Epithelial cell of prostate (primary cell): ENCODE results near the gene STX12.

Experiments
- DNase-seq: peaks from one replicate; pipeline ENCODE4 v3.0.0-alpha.2; 2011; ENCODE audit warnings: low read depth, low spot score
- H3K27ac ChIP-seq: fragments of 450-650 bp; 2 replicates; pipeline ENCODE4 v1.5.1; 2017; ENCODE audit warnings: mild to moderate bottlenecking

The STX12 gene

DNA sequence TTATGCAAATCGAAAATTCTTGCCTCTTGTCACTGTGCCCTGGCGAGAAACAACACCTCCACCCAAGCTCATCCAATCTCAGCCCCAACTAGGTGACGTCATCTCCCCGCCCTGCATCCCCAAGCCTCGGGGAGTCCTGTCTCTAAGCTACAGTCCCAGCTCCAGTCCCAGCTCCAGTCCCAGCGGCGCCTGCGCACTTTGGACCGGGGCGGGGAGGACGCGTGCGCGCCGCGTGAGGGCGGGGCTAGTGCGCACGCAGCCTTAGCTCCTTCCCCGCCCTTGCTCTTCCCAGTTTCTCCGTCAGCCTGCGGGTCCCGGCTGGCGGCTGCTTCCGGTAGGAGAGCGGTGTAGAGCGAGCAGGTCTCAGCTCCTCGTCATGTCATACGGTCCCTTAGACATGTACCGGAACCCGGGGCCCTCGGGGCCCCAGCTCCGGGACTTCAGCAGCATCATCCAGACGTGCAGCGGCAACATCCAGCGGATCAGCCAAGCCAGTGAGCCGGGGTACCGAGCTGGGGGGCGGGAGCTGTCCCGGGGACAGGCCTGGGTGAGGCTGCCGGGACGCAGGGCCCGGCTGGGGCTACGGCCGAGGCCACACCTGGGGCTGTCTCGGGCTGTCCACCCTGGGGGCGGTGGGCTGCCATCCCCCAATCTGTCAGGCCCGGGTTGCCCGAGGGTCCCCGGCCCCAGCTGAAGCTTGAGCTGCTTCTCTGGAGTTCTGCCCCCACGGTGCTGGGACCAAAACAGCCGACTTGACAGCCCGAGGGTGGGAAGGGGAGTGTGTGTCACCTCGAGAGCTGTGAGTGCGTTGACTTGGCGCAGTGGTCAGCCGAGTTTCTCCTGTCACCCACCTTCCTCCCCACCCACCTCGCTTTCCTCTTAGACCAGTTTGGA is at the start of gene STX12:
STX12 (plus strand) TSS at position 288 of the 894 bp plus-strand sequence; CDS start at position 377, 89 bp downstream.
- peak; percentile 91 for DNase-seq
- peak within 1 kb of the TSS; percentile 81 for H3K27ac ChIP-seq

DNA sequence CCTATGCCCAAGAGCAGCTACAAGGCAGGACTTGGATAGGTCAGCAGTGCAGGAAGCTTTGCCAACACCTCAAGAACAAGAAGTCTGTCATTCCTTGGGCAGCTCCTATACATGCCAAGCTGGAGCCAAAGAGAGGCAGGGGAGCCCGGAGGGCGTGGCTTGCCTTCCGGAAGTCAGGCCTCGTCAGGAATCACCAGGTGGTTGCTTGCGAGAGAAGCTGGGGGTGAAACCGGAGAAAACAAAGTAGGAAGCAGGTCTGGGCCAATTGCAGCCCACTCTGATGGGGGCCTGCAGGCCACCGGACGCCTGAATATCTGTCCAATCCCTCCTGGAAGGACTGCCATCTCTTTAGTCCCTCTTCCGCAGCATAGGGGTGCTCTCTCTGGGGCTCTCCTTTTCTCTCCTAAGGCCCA is 48.1 kb upstream of the STX12 start:
- no peak for DNase-seq
- peak overlapping the region; percentile 47 for H3K27ac ChIP-seq

DNA sequence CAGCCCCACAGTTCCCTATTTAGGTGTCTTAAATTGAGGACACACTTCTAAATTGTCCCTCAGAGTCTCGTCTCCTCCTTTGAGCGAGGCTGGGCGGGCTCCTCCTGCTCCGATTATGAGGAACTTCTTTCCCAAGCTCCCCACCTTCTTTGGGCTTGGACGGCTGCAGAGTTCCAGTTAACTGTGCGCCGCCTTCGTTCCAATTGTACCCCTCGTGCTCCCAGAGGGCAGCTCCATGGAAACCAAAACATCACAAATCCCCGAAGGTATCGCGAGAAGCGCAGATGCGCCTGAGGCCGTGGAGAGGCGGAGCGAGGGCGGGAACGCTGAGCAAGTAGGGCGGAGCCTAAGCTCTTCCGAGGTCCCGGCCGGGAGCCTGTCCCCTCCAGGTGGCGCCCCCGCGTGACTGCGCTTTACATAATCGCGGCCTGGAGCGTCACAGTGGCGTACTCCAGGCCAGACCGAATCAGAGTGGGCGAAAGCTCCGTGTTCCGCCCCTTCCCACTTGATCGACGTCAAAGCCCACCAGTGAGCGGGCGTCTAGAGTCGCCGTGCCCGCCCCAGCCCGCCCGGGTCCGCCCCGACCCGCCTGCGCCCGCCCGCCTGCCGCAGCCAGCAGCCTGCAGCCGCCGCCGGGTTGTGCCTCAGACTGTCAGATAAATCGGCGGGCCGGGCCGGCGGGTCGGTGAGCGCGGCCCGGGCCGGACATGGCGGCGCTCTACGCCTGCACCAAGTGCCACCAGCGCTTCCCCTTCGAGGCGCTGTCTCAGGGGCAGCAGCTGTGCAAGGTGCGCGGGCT is 47.4 kb upstream of the STX12 start, which contains the start of gene FAM76A:
FAM76A (plus strand) TSS at position 588 of the 799 bp plus-strand sequence; CDS start at position 708, 120 bp downstream.
- peak; percentile 92 for DNase-seq
- H3K27ac ChIP-seq, result peak within 1 kb of the TSS; percentile 47

DNA sequence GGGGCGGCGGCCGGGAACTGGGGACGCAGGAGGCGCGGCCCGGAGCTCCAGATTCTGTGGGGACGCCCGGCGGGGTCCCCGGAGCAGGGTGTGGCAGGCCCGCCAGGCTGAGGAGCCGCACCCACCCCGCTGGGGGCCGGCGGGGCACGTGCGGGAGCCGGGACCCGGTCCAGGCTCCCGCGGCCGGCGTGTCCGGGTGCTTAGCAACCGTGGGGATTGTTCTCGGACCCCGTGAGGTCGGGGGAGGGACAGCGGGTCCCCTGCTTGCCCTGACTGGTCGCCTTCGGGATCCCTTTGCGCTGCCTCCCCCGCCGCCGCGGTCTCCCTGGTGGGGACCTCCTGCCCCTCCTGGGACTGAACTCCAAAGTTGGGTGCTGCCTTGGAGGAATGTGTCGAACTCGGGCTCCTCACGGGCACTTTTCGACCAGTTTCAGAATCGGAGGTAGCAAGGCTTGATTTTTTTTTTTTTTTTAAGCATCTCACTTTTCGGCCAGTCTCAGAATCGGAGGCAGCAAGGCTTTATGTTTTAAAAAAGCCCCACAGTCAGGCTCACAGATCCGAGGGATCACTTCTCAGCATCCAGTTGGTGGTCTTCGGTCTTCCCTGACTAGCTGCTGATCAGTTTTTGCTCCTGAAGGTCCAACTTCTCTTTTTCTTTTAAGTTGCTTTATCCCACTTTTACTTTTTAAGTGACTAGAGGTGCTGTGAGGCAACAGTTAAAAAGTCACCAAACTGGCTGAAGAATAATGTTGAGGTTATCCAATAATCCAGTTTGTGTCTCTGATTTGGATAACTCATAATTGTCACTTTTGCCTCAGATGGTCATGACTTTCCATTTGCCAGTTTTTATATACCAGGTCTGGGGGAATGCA is 46.6 kb upstream of the STX12 start:
- peak overlapping the region; percentile 47 for H3K27ac ChIP-seq
- no peak for DNase-seq

DNA sequence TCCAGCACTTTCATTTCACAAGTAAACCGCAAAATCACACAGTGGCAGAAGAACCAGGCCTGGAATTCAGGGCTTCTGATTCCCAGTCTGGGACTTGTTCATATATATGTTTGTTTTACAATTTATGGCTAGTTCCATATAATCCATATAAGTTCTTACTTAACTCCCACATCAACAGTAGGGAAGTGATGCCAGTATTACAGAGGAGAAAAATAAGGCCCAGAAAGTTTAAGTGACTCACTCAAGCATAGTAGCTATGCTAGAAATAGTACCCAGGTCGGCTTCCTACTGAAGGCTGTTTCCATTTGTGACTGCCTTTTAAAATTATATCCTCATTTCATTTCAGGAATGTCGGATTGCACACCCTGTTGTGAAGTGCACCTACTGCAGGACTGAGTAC is 45.9 kb upstream of the STX12 start:
- no peak overlapping the region for H3K27ac ChIP-seq
- DNase-seq, result no peak

DNA sequence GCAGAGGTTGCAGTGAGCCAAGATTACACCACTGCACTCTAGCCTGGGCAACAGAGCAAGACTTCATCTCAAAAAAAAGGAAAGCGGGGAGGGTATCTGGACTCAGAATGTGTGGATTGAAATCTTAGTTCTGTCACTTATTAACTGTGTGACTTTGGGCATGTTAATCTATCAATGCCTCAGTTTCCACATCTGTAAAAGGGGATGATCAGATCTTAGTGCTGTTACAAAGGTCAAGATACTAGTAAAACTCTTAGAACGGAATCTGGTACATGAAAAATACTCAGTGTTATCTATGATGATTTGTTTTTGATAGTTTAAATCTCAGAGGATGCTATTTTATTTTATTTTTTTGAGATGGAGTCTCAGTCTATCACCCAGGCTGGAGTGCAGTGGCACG is 36.8 kb upstream of the STX12 start:
- H3K27ac ChIP-seq, result no peak overlapping the region
- DNase-seq, result no peak

DNA sequence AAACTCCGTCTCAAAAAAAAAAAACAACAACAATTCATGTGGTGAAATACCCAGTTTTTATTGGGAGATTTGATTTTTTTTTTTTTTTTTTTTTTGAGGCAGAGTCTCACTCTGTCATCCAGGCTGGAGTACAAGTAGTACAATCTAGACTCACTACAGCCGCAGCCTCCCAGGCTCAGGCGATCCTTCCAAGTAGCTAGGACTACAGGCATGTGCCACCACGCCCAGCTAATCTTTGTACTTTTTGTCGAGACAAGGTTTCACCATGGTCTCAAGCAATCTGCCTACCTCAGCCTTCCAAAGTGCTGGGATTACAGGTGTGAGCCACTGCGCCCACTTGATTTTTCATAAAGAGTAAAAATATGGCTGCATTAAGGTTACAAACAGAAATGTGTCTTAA is 31.9 kb upstream of the STX12 start:
- H3K27ac ChIP-seq, result no peak overlapping the region
- no peak for DNase-seq

DNA sequence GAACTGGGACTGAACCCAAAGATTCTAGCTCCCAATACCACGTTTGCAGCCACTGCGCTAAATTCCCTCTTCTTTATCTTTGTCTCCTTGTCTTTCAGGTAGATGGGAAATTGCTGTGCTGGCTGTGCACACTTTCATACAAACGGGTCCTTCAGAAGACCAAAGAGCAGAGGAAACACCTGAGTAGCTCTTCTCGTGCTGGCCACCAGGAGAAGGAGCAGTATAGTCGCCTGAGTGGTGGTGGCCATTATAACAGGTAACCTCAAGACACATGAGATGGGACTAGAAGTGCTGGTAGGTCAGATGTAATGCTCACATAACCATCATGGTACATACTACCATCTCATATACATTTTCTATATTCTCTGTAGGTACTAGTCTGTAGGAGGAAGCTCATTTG is 28.5 kb upstream of the STX12 start:
- no peak for DNase-seq
- H3K27ac ChIP-seq, result no peak overlapping the region

DNA sequence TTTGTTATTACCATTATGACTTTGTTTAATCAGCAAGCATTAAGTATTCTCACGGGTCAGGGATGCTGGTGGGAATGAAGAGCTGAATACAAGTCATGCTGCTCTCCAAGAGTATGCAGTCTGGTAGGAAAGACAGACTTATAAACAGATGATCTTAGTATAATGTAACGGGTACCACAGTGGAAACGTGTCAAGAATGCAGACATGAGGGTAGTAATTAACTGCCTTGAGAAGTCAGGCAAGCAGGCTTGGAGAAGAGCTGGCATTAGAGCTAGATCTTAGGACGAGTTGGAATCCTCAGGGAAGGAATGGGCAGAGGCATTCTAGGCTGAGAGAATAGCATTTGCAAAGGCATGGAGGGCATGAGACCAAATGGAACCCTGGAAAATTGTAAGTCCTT is 27.6 kb upstream of the STX12 start:
- no peak for DNase-seq
- H3K27ac ChIP-seq, result no peak overlapping the region

DNA sequence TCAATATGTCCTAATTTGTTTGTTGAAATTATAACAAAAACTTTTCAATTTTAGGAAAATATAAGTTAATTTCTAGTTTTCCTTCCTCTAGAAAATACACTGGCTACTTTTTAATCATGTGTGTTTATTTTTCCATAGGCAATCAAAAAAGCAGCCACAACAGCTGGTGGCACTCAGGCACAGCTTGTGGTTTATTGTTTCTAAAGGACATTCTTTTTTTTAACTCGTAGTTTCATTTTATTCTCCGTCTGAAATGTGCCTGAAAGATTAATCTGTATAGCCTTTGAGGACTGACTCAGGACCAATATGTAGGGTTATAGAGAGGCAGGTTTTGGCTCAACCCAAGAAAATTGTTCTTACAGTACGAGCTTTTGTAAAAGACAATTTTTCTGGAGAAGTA is 20.7 kb upstream of the STX12 start:
- no peak overlapping the region for H3K27ac ChIP-seq
- no peak for DNase-seq

DNA sequence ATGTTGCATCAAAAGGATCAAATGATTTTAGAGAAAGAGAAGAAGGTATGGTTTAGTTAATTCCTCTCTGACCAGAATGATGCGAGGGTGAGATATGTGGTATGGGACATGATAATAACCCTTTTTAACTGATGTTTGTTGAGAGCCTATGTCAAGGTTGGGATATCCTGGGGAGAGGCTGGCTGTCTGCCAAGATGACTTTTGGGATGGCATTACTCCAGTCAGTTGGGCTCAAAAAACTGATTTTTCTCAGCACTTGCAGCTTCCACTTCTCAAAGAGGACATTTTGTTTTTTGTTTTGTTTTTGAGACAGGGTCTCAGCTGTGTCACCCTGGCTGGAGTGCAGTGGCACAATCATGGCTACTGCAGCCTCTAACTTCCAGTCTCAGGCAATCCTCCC is 17.7 kb upstream of the STX12 start:
- H3K27ac ChIP-seq, result no peak overlapping the region
- no peak for DNase-seq

DNA sequence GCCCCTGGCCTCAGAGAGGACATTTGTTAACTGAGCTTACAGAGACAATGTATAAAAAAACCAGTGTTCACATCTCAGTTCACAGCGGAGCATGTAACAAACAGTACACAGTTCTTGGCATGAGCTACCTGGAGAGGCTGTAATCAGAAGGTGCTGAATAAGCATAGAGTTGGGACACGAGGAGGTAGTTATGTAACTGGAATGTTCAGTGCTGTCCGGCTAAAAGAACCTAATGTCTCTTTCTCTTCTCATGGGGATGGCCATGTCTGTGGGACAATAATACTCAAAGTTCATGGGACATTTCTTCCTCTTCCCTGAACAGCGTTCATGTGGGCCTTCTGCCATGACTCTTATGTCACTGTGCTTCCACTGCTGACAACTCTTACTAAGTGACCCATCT is 17.2 kb upstream of the STX12 start:
- H3K27ac ChIP-seq, result no peak overlapping the region
- no peak for DNase-seq

DNA sequence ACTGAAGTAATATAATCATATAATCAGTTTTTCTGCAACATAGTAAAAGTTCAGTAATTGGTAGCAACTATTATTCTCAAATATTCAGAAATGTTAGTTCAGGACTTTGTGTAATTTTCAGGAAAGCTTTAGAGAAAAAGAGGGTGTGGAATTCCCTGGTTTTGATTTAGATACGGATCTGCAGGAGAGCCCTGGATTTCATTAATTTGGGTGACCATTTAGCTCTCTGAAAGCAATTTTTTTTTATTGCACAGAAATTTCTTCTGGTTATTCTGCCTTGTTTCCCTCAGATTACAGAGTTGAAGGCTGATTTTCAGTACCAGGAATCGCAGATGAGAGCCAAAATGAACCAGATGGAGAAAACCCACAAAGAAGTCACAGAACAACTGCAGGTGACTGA is 13.8 kb upstream of the STX12 start:
- no peak overlapping the region for H3K27ac ChIP-seq
- no peak for DNase-seq

DNA sequence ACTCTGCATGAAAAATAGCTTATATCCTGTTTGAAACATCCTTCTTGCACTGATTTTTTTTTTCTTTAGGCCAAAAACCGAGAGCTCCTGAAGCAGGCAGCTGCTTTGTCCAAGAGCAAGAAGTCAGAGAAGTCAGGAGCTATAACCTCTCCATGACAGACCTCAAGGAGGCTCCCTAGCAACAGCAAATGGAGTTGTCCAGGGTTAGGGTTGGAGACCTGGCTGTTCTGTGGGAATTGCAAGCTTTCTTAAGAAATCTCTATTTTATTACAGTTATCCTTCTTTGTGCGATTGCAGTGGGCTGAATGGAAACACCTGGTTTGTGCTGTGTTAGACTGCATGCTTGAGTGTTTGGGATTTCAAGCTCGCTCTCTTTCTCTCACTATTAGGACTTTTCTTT is 12.6 kb upstream of the STX12 start:
- no peak overlapping the region for H3K27ac ChIP-seq
- DNase-seq, result no peak

DNA sequence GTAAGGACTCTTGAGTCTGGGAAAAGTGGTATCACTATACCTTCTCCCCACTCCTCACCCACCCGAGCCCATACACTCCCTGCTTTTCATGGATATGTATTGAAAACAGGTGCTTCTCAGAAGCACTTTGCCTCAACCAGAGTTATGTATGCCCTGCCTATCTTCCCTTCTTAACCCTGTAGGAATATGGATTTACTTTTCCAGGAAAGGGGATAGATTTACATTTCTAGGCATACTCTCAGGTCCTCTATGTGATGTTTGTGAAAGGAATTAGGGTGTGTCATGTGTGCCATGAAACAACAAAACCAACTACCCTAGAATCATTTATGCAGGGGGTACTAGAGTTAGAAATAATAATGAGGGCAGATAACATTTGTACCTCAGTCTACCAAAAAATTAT is 11.0 kb upstream of the STX12 start:
- DNase-seq, result no peak
- H3K27ac ChIP-seq, result no peak overlapping the region

DNA sequence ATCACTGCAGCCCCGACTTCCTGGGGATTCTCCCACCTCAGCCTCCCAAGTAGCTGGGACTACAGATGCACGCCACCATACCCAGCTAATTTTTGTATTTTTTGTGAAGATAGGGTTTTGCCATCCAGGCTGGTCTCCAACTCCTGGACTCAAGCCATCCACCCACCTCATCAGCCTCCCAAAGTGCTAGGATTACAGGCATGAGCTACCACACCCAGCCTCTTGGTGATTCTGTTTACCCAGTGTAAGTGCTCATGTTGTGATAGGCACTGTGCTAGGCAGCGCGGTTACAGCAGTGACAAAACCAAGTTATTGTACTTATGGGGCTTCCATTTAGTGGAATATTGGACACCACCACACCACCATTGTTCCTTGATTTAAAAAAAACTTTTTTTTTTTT is 9.7 kb upstream of the STX12 start:
- no peak for DNase-seq
- no peak overlapping the region for H3K27ac ChIP-seq

DNA sequence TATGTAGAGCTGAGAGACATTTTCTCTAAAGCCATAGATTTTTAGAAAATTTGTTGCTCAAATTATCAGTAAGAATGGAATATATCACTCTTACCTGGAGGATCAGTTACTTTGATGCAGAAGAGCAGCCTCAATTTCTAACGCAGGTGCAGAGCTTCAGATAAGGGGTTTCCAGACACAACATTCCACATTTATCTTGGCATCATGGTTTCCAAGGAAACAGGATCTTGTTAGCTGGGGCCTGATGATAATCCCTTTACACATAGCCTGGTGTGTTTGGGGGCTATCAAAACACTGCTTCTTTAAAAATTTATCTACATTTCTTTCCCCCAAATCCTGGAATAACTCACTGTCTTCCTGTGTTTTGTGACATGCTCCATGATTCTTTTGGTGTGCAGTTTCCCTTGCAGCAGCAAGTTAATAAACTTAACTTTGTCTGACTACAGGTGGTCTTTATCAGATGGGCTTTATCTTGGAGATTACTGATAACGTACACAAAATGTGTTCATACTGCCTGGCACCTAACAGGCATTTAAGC is 2.7 kb upstream of the STX12 start:
- no peak for DNase-seq

DNA sequence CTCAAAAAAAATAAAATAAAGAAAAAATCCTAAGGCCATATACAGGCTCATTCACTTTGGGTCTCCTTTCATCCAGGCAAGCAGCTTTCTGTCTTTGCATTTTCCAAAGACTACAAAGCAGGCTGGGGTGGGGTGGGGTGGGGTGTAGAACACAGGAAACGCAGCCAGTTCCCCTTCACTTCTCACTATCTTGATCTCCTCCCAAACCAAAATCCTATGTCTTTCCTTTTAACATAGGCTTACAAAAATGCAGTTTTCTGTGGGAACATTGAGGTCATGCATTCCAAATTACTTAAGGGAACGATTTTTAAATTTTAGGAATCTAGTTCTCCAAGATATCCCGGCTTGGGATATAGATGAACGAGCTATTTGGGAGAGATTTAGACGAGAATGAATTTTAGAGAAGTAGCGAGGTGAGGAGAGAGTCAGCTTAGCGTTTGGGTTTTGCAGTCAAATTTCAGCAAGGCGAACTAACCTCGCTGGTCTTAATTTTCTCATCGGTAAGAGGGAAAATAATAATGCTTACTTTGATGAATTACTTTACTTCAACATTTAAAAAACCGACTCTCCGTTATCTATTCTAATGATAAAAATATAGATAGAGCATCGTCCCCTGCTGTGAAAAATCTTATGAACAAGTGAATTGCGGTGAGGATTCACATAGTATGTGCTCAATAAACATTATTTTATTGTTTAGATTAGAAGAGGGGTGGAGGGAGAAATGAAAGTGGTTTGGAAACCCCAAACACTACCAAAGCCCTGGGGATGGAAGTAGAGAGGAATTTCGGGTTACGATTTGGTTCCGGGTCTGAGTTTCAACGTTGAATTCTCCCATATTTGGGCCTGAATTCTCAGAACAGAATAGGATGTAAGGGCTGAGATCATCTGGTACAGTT is 735 bp upstream of the STX12 start:
- peak overlapping the region; percentile 81 for H3K27ac ChIP-seq
- DNase-seq, result no peak

More for the DNA sequence above, 2.7 kb upstream of the STX12 start:
- no peak overlapping the region for H3K27ac ChIP-seq

DNA sequence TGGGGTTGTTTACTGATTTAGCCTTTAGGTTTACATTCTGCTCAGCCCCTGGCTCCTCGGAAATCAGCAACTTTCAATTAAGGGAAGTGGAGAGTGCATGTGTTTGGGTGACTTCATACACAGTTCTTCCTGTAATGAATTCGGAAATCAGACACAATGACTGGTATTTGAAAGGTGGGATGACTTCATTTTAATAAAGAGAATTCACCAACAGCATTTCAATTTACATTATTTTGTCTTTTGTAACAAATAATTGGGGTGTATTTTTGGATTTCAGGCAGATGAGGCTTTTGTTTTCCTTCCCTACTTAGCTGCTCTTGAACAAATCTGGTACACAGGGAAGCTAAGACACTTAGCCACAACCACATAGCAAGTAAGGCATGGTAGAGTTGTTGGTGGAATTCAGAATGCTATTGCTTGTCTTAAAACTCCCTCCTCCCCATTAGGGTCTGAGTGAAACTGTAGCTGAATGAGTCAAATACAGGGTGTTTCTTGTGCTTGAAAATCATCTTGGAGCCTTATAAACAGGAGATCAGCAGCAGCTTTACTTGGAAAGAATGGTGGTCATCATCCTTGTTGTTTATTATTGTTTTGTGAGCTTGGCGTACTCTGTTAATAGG is 917 bp downstream of the STX12 start:
- peak overlapping the region; percentile 81 for H3K27ac ChIP-seq
- DNase-seq, result no peak
